Omental fat pad (tissue), 4 donors: Measurements from ENCODE around the gene ZCCHC8. TPM values are rescaled to one million over a fixed set of nuclear protein-coding genes. Genes with fewer than 3 reads are reported as not detected.
"Not testable (repeated sequence)": the region's sequence is repeated elsewhere in the genome, so short reads cannot be mapped to it uniquely, and the experiment has no call there.

ENCODE experiments used
- ATAC-seq: fragments of 150-250 bp; one replicate; pipeline ENCODE4 v1.9.1; 2016; ENCODE audit warnings: mild to moderate bottlenecking, moderate library complexity; ENCODE audit not compliant: low FRiP score
- DNase-seq: peaks from one replicate; pipeline ENCODE4 v3.0.0-alpha.2; 2019; ENCODE audit warnings: low spot score
- total RNA-seq, 4 donors: library from RNA; depleted of rRNA; stranded (reverse); fragments of >200 nt; gene quantifications; one replicate each; pipeline ENCODE4 v1.1.0, GENCODE V29; 2016
- TF ChIP-seq, protein P1 (sequence below), 3 donors: fragments of 450-650 bp; IDR thresholded peaks; one replicate each; pipeline ENCODE4 v1.5.1; 2016 to 2017; ENCODE audit warnings: antibody characterized with exemption in 3 of 3, mild to moderate bottlenecking in 3 of 3, moderate library complexity in 2 of 3

The ZCCHC8 gene
- total RNA-seq, 4 donors from 2014 or later: 15.4 to 38.5 (median 22.9) TPM

DNA sequence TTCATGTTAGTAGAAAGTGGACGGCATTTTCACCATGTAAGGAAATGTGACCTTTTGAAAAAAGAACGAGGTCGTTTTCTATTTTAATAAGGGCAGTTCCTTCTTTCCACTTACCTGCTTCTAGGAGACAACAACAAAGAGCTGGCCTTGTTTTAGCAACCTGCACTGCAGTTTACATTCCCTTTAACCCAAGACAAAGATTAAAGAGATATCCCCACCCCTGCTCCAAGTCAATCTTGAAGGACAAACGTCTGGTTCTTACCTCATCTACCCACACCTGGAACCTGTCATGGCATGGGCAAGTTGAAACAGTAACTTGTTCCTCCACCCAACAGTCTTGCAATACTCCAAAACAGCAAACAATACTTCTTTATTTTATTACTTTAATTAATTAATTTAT is 32.7 kb downstream of the ZCCHC8 start:
- no peak for ATAC-seq
- TF ChIP-seq, protein P1, sequence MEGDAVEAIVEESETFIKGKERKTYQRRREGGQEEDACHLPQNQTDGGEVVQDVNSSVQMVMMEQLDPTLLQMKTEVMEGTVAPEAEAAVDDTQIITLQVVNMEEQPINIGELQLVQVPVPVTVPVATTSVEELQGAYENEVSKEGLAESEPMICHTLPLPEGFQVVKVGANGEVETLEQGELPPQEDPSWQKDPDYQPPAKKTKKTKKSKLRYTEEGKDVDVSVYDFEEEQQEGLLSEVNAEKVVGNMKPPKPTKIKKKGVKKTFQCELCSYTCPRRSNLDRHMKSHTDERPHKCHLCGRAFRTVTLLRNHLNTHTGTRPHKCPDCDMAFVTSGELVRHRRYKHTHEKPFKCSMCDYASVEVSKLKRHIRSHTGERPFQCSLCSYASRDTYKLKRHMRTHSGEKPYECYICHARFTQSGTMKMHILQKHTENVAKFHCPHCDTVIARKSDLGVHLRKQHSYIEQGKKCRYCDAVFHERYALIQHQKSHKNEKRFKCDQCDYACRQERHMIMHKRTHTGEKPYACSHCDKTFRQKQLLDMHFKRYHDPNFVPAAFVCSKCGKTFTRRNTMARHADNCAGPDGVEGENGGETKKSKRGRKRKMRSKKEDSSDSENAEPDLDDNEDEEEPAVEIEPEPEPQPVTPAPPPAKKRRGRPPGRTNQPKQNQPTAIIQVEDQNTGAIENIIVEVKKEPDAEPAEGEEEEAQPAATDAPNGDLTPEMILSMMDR (IDR thresholded peaks at IDR 0.05): no peak
- DNase-seq: no peak

GRCh38 chr12:122464317-122465042 is 36.3 kb downstream of the ZCCHC8 start:
- not testable (repeated sequence) for DNase-seq
- ATAC-seq: peak; percentile 94

DNA sequence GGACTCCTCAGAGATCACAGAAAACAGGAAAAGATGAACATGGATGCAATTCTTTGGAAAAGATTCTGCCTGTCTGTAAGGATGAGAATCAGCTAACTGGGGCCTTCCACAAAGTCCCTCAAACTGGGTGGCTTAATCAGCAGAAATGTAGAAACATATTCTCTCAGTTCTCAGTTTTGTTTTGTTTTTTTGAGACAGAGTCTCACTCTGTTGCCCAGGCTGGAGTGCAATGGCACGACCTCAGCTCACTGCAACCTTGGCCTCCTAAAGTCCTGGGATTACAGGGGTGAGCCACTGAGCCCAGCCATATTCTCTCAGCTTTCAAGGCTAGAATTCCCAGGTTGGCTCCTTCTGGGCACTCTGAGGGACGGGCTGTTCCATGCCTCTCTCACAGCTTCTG is 40.1 kb downstream of the ZCCHC8 start:
- TF ChIP-seq, protein P1 (IDR thresholded peaks at IDR 0.05): no peak
- ATAC-seq (no peak), DNase-seq (no peak)

DNA sequence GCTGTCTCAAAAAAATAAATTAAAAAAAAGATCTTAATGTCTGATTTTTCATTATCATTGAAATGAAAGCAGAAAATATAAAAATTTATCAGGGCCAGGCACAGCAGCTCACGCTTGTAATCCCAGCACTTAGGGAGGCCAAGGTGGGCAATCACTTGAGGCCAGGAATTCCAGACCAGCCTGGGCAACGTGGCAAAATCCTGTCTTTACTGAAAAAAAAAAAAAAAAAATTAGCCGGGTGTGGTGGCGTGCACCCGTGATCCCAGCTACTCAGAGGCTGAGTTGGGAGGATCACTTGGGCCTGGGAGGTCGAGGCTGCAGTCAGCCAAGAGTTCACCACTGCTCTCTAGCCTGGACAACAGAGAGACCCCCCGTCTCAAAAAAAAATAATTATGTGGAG is 40.7 kb downstream of the ZCCHC8 start:
- ATAC-seq: no peak
- no peak for DNase-seq
- TF ChIP-seq, protein P1 (IDR thresholded peaks at IDR 0.05): no peak

- DNase-seq (no peak), ATAC-seq (no peak)
- TF ChIP-seq, protein P1 (IDR thresholded peaks at IDR 0.05): no peak
These were observed 41.5 kb downstream of the ZCCHC8 start for GRCh38 chr12:122459211-122459610.

GRCh38 chr12:122458105-122459035 is 42.4 kb downstream of the ZCCHC8 start:
- no peak for ATAC-seq
- no peak for DNase-seq
- TF ChIP-seq, protein P1 (IDR thresholded peaks at IDR 0.05): no peak

GRCh38 chr12:122457627-122458026 is 43.1 kb downstream of the ZCCHC8 start:
- TF ChIP-seq, protein P1 (IDR thresholded peaks at IDR 0.05): no peak
- DNase-seq (no peak), ATAC-seq (no peak)
